GM21367 (cell line): ENCODE results near the gene WDR89.
A peak's percentile ranks its signal among the peaks of the same experiment; 100 is the strongest.
"Not testable (repeated sequence)": the region's sequence is repeated elsewhere in the genome, so short reads cannot be mapped to it uniquely, and the experiment has no call there.

Experiments used
- ATAC-seq: cut with Tn5 transposase; IDR thresholded peaks from one replicate; pipeline ENCODE4 v1.9.1; 2021; ENCODE audit not compliant: unreplicated experiment

Gene WDR89, protein sequence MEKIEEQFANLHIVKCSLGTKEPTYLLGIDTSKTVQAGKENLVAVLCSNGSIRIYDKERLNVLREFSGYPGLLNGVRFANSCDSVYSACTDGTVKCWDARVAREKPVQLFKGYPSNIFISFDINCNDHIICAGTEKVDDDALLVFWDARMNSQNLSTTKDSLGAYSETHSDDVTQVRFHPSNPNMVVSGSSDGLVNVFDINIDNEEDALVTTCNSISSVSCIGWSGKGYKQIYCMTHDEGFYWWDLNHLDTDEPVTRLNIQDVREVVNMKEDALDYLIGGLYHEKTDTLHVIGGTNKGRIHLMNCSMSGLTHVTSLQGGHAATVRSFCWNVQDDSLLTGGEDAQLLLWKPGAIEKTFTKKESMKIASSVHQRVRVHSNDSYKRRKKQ

DNA sequence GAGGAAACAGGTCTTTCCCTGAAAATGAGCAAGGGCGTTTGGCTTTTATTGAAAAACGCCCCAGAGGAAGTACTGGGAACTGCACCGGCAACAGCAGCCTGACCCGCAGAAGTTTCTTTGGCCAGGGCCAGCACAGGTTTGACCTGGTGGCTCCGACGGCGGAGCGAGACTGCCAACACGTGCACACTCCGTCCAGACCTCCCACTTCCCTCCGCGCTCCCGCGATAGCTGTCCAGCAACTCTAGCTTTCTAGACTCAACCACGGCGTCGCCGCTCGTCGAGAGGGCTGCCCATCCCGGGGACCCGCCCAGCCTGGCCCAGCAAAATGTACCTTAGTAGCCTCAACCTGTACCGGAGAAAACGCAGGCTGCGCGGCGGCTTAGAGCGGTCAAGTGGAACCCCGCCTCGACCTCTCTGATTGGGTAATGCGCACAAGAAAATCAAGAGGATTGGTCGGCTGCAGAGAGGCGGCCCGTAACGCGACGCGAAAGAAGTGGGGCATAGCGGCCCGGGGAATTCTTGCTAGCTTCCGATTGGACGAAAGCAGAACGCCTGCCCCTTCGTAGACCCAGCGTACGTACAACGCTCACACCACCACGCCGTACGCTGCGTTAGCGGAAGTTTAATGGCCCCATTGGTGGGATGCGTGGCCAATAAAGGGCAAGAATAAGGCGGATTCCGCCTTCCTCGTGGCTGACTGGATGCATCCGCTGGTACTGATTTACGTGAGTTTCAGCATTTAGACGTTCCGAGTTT, at the start of gene WDR89:
Gene WDR89 (minus strand): TSS at position 399 of the 756 bp plus-strand sequence. CDS start 41,929 bp downstream, outside the sequence.
- peak; percentile 78 for ATAC-seq

DNA sequence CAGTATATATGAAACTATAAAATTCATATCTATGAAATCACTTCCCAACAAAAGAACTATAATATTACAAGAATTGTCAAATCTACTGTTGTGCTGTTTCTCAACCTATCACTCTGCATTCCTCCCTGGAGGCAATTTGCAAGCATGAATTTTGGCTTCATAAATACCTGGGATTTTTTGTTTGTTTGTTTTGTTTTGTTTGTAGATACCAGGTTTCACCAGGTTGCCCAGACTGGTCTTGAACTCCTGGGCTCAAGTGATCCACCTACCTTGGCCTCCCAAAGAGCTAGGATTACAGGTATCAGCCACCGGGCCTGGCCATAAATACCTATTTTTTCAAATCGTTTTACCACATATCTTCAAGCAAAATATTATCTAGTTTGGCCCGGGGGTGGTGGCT, 47.5 kb upstream of the WDR89 start:
- ATAC-seq: no peak

DNA sequence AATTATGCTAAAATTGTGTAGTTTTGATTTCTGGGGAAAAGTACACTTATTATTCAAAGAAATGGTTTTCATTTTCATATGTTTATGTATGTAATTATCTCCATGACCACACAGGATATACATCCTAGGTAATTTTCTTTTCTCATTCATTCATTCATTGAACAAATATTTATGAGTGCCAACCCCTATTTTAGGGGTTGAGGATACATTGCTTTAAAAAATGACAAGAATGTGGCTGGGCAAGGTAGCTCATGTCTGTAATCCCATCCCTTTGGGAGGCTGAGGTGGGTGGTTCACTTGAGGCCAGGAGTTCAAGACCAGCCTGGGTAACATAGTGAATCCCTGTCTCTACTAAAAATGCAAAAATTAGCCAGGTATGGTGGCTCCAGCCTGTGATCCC, 45.3 kb upstream of the WDR89 start:
- ATAC-seq: no peak

DNA sequence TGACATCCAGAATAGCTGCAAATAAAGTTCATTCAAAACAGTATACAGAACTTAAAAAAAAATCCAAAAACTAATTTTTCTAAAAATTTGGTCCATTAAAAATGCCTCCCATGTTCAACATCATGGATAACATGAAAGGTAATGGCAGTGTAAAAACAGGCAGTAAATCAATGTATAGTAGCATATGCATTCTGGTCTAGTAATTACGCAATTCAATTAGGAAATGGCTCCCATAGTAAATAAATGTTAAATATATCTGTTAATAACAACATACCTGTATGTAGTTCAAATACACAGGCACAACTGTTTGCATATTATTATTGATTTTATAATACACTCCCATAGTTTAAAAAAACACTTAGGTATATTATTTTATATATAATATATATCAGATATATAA, 43.7 kb upstream of the WDR89 start:
- no peak for ATAC-seq

DNA sequence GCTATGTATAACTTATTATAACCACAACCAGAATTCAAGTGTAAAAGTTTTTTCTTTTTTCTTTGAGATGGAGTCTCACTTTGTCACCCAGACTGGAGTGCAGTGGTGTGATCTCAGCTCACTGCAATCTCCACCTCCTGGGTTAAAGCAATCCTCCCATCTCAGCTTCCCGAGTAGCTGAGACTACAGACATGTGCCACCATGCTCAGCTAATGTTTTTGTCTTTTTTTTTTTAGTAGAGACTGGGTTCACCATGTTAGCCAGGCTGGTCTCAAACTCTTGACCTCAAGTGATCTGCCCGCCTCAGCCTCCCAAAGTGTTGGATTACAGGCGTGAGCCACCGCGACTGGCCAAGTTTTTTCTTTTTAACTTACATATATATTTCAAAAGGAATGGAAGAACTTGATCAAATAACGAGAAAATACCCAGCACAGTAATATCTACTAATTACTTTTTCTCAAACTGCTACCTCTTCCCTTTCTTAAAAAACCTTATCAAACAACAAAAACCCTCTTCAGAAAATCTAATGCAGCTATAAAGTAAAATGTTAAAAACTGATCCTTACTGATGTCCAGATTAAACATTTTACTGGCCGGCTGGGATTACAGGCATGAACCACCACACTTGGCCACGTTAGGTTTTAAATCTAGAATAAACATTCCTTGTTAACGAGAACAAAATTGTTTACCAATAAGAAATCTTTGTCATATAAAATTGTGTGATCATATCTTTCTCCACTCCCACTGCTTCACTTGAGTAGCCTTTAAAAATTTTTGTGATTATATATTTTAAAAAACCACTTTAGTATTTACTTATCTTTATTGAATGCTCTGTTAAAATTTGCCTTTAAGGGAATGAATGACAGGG, 41.3 kb upstream of the WDR89 start:
- ATAC-seq: no peak

DNA sequence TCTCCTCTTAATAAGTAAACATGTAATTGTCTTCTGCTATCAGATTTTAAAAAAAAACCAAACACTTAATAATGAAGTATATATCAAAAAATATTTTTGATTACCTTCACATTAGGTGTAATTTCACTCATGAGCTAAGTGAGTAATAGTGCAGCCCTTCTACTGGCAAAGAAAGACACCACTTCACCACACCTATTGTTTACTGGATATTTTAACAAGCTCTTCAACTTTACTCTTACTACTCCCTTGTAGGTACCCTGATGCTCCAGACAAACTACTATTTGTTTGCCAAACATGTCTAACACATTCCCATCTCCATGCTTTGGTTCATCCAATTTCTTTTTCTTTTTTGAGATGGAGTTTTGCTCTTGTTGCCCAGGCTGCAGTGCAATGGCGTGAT, 36.9 kb upstream of the WDR89 start:
- no peak for ATAC-seq

DNA sequence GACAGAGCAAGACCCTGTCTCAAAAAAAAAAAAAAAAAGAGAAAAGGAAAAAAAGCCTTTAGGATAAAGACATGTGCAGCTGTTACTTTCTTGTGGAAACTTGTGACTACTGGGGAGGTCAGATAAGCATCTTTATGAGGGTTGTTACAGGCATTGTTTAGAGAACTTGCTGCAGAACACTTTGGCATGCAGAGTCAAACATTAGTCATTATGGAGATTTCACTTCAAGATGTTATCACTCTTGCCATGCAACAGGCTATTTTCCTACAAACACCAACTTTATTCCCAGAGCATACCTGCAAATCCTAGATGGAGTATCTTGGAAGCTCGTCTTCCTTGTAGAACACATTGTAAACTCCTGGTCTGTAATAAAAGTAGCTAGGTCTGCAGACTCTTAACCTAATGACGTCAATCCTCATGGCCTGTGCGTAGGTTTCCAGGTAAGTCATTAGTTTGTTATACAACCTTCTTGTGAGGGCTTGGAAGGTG, 36.3 kb upstream of the WDR89 start:
- ATAC-seq: no peak

DNA sequence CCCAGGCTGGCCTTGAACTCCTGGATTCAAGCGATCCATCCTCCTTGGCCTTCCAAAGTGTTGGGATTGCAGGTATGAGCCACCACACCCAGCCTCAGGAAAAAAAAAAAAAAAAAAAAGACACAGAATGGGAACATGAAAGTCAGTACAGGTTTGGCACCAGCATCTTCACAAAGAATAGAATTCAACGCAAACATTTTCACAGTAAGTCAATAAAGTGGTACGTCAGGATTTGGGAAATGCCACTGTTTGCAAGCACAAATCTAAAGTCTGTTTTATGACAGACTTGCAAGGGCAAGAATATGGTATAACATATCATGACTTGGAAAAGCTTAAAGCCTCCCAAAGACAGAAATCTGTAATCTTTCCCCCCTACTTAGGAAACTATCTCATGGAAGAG, 34.9 kb upstream of the WDR89 start:
- ATAC-seq: no peak

DNA sequence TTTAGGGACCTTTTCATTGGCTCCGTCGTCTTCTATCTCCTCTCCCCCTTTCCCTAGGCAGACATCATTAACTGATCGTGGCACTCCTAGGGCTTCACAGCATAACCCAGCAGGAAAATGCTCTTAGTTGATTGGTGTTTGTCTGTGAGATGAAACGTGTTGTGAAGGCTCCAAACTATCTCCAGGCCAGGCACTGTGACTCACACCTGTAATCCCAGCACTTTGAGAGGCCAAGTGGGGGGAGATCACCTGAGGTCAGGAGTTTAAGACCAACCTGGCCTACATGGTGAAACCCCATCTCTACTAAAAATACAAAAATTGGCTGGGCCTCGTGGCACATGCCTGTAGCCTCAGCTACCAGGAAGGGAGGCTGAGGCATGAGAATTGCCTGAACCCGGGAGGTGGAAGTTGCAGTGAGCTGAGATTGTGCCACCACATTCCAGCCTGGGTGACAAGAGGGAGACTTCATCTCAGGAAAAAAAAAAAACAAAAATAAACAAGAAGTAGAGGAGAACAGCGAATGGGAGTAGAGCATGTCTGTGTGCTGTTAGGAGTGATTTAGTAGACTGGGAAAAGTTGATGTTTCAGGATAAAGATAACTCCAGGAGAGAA, 32.3 kb upstream of the WDR89 start:
- ATAC-seq: no peak

DNA sequence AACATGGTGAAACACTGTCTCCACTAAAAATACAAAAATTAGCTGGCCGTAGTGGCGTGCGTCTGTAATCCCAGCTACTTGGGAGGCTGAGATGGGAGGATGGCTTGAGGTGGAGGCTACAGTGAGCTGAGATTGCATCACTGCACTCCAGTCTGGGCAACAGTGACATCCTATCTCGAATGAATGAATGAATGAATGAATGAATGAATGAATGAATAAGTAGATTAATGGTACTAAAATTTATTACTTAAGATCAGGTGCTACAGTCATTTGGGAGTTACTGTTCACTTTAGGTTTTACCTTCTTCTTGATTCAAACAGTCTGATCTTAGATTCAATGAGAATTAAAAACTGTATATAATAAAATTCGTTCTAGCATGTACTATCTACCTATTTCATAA, 31.6 kb upstream of the WDR89 start:
- ATAC-seq: no peak

DNA sequence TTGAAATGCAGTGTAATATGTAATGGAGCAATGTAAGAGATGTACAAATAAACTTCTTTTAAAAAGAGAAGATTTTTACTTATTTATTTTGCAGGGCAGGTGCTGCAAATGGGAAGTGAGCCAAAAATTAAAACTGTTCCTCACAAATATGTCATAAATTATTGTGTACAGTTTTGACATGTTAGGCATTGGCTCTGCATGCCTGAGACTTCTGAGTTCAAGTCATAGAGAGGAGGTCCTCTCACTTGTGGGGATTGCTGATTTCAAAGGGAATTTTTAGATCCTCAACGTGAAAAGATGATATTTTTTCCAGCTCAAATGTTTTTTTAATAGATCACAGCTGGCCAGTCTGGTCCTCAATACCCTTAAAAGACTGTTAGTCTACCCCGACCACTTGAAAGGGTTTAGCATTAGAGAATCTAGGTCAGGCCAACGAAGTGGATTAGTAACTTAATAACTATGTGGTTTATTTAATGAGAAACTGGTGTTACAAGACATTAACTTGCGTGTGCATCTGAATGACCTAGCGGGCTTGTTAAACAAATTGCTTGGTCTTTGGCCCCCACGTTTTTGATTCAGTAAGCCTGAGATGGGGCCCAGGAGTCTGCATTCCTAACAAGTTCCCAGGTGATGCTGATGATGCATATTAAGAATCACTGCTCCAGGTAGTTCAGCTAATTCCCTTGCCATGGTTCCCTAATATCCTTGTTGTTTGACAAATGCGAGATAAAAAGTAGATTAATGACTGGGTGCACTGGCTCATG, 30.9 kb upstream of the WDR89 start:
- ATAC-seq: peak; percentile 54

DNA sequence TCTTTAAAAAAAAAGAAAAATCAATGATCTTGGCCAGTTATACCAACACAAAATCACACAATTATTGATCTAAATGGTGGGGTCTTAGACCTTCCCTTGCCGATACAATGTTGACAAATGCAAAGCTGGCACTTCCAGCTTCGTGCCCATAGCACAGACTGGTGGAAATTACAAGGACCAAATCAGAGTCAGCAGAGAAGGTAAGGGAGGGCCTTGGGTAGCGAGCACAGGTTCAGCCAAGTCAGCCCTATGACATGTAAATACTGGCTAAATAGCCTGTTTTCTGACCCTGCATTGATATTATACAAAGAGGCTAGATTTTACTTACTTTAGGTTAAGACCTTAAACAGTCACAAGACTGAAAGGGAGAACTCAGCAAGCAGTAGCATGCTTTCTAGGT, 30.3 kb upstream of the WDR89 start:
- ATAC-seq: no peak

DNA sequence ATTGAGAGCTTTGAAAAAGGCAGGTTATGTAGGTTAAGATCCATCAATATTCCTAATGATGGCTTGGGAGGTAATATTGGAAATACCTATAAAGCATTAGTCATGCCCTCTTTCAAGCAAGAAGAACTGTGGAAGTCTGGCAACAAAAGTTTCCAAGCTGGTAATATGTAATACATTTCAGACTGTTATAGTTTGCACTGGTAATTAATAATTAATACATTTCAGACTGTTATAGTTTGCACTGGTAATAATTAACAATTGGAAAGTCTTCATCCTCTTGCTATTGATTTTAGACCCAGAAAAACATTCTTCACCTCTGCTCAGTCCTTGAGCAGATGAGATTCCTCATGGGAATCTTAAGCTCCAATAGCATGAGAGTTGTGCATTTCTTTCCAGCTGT, 29.0 kb upstream of the WDR89 start:
- ATAC-seq: no peak

DNA sequence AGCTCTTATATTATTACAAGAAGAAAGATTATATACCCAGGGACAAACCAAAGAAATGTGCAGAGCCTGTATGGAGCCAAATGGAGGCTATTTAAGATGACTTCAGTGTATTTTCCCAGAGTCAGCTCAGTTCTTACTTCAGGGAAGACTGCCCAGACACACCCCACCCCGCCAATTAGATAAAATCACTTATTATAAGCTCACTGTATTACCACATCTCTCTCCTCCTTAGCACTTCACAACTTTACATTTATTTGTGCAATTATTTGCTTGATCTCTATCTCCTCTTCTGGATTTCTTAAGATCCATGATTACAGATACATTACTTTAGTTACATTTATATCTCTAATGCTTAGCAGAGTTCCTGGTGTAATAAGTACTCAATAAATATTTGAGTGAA, 24.7 kb upstream of the WDR89 start:
- no peak for ATAC-seq

DNA sequence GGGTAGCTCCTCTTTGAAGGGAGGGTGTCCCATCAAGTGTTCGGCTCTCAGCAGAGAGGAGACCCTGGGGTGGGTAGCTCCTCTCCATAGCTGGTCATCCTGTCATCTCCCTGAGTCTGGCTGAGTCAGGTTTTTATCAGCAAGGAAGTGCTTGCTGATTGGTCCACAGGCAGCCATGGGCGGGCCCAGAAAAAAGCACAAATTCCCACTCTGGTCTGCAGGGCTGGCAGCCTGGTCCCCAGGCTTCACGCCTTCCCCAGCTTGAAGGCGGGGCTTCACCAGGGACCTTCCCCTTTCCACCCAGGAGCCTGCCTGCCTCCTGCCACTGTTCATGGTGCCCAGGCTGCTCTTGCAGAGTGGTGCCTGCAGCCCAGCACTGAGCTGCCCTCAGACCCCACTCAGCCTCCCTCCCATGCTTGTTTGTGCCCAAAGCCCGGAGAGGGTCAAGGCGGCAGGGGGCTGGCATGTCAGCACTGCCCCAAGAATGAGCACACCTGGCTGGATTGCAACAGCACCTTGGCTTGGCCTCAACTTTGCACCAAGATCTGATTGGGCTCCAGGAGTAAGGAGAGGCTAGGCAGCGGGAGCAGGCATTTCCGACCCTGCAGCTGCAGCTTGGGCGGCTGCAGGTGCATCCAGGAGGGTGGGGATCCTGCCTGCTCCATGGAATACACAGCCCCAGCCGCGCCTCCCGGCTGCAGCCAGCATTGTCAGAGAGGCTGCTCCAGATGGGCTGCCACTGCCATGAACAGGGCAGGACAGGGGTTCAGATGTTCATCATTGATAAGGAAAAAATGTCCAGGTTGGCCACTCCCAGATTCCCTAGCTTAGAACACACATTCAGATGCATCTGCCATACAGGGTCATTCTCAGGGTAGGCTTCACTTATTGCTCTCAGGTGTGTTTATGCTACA, 22.0 kb upstream of the WDR89 start:
- no peak for ATAC-seq

DNA sequence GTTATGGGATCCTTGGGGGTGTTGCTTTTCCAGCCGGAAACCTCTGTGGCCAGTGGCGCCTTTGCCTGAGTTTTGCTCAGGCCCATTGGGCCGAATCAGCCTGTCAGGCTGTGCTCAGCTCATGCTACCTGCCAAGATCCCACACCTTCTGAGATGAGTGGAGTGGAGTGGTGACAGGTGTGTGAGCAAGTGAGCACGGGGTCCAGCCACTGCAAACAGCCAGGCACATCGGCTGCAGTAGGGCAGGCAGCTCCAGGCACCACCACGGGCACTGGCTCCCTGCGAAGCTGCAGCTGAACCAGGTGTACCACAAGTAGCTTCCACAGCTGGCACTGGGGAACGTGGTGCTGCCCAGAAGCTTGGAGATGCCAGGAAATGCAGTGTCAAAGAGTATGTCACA, 21.1 kb upstream of the WDR89 start:
- no peak for ATAC-seq

DNA sequence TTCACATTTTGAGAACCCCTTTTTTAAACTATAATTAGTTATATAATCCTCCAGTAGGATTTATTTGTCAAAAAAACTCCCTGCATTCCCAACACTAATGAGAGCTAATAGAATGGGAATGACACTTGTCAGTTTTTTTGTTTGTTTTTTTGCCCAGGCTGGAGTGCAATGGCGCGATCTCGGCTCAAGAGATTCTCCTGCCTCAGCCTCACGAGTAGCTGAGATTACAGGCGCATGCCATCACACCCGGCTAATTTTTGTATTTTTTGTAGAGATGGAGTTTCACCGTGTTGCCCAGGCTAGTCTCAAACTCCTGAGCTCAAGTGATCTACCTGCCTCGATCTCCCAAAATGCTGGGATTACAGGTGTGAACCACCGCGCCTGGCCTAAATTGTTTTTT, 20.2 kb upstream of the WDR89 start:
- not testable (repeated sequence) for ATAC-seq

DNA sequence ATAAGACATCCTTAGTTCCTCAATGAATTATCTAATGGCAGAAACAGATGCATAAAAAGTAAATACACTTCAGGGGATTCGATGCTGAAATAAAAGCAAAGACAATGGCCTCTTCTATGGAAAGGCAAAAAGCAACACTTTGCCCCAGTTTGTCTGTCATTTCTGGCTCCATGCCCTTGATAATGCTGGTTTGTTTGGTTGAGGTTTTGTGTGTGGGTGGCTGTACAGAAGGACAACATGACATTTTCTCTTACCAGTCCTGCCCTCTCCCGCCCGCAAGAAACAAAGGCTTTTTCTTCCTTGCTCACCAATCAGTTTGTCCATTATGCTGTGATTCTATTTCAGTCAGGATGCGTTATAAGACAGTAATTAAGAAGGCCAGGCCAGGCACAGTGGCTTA, 18.1 kb upstream of the WDR89 start:
- ATAC-seq: no peak

DNA sequence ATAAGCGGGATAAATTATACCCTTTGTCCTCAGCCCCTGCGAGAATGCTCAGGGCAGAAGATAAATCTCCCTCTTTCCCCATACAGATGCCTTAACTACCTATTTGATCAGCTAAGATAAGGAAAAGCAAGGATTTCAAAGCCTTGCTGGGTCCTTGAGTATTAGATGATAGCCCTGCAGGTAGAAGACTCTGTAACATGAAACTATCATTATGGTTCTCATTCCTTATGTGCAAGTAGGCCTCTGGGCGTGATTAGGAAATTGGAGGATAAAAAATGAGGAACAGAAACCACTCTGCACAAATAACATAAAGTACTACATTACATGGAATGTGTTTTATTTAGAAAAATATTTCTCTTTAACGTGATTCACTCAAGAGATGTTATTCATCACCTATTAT, 14.5 kb upstream of the WDR89 start:
- no peak for ATAC-seq
